Stimulated activated CD8-positive, alpha-beta memory T cell treated with anti-CD3 and anti-CD28 coated beads, Interleukin-7, amount 100 ng/mL, for 48 hours (primary cell): ENCODE results near the gene DNMBP.
A peak's percentile ranks its signal among the peaks of the same experiment; 100 is the strongest.
"Not testable (repeated sequence)": the region's sequence is repeated elsewhere in the genome, so short reads cannot be mapped to it uniquely, and the experiment has no call there.

Experiments
- DNase-seq, 2 donors: peaks; one replicate each; pipeline ENCODE4 v3.0.0-alpha.2; 2020; ENCODE audit warnings: low read depth in 1 of 2; ENCODE audit errors: extremely low read depth in 1 of 2

Gene DNMBP

DNA sequence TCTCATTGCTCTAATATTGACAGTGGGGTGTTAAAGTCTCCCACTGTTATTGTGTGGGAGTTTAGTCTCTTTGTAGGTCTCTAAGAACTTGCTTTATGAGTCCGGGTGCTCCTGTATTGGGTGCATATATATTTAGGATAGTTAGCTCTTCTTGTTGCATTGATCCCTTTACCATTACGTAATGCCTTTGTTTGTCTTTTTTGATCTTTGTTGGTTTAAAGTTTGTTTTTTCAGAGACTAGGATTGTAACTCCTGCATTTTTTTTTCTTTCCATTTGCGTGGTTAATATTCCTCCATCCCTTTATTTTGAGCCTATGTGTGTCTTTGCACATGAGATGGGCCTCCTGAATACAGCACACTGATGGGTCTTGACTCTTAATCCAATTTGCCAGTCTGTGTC, 142.5 kb downstream of the DNMBP start:
- DNase-seq = not testable (repeated sequence)

DNA sequence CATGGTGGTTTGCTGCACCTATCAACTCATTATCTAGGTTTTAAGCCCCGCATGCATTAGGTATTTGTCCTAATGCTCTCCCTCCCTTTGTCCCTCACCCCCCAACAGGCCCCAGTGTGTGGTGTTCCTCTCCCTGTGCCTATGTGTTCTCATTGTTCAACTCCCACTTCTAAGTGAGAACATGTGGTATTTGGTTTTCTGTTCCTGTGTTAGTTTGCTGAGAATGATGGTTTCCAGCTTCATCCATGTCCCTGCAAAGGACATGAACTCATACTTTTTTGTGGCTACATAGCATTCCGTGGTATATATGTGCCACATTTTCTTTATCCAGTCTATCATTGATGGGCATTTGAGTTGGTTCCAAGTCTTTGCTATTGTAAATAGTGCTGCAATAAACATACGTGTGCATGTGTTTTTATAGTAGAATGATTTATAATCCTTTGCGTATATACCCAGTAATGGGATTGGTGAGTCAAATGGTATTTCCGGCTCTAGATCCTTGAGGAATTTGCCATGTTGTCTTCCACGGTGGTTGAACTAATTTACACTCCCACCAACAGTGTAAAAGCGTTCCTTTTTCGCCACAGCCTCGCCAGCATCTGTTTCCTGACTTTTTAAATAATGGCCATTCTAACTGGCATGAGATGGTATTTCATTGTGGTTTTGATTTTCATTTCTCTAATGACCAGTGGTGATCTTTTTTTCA, 146.1 kb downstream of the DNMBP start:
- DNase-seq = not testable (repeated sequence)

DNA sequence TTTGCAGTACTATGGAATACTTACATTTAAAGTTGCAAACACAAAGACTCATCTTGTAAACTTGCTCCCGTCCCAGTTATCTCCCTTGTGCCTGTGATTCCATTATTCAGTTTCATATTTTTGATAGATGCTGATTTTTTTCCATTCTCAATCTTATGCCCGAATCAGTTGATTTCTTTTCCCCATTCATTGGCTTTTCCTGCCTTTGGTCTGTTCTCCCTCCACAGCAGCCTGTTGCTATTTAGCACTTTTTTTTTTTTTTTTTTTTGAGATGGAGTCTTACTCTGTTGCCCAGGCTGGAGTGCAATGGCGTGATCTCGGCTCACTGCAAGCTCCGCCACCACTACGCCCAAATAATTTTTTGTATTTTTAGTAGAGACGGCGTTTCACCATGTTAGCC, 149.3 kb downstream of the DNMBP start:
- no peak for DNase-seq

DNA sequence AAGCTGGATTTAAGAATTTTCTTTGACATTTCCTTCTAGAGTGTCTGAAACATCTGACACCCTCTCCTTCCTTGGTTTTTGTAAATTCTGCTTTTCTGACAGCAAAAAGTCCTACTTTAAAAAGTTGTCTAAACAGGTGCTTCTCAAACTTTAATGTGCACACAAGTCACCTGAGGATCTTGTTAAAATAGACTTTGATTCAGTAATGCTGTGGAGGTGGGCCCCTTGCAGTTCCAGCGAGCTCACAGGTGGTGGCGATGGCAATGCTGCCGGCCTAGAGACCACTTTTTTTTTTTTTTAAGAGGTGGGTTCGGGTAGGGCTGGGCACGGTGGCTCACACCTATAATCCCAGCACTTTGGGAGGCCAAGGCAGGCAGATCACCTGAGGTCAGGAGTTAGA, 150.2 kb downstream of the DNMBP start:
- DNase-seq = no peak

DNA sequence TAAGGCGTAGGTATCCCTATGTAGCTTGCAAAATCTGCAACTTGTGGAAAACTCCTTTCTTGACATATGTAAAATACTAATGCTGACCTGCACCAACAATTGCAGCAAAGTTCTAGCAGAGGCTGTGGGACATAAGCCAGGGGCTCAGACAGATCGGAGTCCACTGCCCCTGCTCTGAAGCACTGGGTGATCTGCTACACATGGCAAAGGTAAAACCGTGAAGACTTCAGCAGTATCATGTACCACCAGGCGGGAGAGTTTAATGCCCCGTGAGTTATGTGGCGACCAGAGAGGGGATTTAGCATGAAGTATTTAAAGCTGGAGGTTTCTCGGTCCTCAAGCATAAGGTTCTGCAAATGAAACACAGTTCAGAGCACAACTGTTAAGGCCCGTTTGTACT, 150.9 kb downstream of the DNMBP start:
- DNase-seq = no peak

DNA sequence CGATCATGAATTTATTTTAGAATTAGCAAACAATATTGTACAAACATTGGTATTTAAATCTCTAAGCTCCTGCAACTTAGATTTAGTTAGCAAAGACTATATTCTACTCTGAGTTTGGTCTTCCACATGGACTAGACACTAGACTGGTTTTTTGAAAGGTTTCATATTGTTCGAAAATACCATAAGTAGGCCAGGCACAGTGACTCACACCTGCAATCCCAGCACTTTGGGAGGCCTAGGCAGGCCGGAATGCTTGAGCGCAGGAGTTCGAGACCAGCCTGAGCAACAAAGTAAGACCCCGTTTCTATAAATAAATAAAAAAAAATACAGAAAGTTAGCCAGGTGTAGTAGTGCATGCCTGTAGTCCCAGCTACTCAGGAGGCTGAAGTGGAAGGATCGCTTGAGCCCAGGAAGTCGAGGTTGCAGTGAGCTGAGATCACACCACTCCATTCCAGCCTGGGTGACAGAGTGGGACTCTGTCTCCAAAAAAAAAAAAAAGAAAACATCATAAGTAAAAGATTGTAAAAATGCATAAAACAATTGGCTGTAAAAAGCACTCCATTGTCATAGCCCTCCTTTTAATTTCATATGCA, 154.2 kb downstream of the DNMBP start:
- DNase-seq = no peak

DNA sequence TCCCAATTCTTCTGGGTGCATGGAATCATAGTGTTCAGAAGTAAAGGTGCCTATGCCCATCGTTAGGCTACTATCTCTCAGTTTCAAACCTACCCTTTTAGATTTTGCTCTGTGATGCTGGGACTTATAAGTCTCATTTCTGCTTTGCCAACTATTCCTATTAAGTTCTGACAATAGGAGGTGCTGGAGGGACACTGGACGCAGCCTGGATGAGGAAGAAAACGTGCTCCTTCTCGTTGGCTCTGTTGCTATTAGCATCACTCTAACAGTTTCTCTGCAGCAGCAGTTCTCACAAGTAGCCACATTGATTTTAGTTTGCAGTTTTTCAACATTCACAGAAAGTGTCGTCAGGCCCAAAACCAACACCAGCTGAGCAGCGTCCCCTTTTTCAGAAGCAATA, 154.9 kb downstream of the DNMBP start:
- DNase-seq = no peak

DNA sequence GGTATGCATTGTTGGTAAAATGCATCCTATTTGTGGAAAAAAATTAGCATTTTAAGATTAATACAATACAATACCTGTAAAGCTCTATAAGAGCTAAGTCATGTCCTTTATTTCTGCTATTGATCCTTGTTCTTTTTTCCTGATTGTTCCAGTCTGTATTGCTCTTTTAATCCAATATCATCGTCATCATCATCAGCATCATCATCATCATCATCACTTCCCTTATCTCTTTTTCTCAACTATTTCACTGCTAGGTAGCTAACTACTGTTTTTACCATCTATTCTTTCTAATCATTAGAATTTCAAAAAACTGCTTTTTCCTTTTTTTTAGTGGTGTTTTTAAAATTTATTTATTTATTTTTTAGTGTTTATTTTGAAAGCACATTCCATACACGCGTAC, 156.1 kb downstream of the DNMBP start:
- no peak for DNase-seq

DNA sequence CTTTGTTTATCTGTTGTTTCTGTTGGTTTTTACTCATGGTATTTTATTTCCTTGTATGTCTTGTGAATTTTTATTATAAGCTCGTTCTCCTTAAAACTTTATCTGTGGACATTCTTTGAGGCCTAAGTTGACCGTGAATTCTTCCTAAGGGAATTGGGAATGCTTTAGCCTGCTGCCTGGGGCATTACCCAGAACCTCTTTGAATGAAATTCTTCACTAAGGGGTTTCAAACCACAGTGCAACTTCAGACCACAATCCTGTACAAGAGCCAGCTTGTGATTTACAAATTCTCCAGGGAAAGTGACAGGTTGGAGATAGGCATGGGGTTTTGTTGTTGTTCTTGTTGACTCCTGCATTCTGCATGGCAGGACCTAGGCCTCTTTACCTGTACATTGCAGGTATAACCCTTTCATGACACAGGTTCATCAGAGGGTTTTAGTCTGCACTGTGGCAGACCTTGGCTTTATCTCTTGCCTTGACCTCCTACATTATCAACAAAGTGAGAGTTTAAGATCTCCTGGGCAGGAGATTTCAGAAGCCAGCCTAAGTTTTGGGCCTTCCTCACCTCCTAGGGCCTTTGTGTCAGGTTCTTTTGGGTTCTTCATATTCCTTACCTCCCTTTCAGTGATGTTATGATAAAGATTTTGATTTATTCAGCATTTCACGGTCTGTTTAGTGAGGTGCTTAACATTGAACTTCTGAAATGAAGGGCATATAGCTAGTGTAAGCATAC, 157.1 kb downstream of the DNMBP start:
- DNase-seq = no peak

DNA sequence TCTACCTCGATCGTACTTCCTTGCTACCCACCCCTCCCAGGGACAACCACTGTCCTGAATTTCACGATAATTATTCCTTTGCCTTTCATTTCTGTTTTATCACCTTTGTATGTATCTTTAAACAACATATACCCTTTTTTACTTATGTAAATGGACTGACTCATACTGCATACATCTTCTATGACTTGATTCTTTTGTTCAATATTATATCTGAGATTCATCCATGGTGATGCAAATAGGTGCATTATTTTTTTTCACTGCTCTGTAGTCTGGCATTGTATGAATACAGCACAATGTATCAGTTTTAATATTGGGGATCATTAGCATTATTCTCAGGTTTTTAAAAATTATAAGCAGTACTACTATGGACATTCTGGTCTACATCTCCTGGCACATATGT, 157.9 kb downstream of the DNMBP start:
- no peak for DNase-seq

DNA sequence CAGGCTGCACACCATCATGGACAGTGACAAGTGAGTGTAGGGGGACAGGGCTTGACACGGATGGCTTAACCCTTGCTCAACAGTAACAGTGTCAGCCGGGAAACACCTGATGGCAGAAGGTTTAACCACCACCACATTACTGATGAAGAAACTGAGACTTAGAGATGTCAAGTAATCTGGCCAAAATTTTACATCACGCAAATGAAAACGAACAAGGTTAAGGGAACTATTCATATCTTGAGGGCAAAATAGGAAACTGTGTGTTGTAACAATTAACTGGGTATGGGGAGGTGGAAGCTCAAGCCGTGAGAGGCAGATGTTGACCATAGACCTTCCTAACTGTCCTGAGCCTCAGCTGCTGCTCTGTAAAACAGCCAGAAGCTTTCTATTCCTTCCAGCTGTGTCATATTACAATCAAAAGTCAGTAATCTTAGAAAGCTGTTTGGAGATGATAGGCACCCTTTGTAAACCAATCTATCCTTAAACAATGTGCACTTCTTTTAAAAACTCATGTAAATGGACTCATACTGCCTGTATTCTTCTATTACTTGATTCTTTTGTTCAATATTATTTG, 158.9 kb downstream of the DNMBP start:
- DNase-seq = no peak

DNA sequence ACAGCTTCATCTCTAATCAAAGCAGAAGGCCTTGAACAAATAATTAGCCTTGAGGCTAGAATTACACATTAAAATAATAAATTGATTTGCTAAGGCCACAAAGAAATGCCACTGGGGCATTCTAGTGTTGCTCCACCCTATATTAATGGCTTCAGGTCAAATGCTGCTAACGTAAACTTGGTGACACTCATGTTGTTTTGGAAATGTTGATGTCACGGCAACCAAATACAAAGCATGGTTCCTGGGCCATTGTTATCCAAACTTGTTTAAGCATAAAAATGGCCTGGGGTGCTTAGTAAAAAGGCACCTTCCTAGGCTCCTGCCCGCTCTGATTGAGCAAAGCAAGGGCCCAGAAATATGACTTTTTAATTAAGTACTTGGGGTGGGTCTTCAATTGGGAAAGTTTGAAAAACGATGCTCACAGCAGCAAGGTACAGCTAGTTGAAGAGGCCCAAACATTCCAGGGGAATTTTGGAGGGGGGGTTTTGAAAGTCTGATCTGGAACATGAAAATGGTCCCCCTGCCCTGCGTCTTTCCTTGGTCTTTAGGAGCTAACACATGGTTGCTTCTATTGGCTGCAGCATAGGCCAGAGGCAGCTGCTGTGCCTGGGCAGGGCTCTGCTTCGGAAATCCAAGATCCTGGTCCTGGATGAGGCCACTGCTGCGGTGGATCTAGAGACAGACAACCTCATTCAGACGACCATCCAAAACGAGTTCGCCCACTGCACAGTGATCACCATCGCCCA, 159.6 kb downstream of the DNMBP start:
- no peak for DNase-seq

DNA sequence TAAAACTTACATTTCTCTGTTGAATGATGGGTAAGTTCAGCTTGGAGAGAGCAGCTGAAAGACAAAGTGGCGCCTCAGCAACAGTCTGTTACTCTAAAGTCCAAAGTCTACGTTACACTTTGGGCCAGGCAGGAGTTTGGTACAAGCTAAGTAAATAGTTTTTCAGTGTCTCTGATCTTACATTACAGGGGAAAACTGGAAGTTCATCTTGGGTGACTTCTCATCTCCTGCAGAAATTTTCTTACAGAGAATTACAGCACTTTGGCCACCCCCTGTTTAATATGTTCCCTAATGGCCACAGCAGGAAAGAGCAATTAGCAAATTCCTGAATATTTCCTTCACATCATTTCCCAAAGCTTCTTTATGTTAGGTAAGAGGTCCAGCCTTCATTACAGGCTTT, 160.2 kb downstream of the DNMBP start:
- no peak for DNase-seq

DNA sequence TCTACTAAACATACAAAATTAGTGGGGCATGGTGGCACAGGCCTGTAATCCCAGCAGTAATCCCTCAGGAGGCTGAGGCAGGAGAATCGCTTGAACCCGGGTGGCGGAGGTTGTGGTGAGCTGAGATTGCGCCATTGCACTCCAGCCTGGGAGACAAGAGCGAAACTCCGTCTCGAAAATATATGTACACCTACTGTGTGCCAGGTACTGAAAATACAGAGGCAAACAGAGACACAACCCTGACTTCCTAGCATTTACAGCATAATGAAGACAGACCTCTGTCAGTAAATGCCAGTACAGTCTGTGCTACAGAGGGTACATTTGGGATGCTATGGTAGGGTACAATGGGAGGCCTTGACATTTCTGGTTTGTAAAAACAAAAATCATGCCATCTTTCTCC, 160.7 kb downstream of the DNMBP start:
- DNase-seq = no peak

DNA sequence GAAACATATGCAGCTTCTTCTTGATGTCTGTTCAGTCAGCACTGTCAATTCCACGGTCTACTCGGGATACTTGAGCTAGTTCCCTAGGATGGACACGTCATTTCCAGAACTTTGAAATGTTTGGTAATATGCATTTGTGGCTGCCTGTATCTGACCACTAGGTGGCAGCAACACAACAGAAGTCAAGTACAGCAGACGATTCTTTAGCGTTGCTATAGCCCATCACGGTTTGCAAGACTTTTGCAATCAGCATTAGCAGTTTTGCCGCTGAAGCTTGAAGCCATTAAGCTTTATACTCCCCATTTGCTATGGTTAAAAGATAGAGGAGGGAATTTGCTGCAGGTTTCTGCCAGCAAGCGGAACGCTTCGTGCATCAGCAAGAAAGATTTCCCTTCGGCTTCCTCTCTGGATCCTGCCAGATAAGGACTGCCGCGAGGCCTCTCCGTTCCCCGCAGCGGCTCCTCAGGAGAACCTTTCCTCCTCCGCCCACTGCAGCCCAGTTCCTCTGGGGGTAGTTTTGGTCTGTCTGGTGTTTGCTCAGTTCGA, 163.8 kb downstream of the DNMBP start:
- DNase-seq = peak in 1 of 2 donors; percentile 28

DNA sequence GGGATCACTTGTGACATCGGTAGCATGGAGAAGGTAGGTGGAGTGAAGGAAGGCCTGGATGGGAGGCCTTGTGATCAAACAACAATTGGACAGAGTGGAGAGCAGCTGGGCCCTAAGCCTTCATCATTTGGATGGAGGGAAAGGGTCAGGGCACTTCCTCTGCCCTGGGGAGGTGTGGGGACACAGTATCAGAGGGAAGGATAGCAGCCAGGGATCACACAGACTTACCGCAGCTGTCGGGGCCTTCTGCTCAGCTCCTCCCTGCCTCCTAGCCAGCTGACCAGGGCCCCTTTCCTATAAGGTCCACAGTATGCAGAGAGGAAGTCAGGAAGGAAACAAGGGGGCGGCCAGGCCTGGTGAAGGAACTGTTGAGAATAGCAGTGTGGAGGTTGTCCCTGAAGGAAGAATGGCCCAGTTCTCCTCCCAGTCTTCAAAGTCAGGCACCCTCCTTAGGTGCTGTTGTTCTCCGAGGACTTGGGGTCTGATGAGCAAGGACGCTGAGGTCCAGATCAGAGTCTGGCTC, 165.3 kb downstream of the DNMBP start:
- DNase-seq = no peak

DNA sequence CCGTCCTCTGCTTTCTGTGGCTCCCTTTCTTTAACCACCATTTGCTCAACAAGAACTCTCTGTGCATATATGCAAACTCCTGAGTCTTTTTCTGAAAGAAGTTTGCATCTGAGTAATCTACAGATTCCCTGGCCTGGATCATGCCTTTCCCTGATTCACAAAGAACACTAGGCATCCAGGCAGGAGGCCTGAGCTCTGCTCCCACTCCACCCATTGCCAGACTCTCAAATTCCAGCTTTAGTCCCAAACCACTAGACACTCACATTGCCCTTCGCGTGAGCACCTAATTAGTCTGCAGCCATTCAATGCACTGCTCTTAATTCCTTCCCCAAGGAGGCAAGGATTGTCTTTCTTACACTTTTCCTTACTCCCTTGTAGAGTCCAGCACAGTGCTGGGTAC, 166.4 kb downstream of the DNMBP start:
- no peak for DNase-seq

DNA sequence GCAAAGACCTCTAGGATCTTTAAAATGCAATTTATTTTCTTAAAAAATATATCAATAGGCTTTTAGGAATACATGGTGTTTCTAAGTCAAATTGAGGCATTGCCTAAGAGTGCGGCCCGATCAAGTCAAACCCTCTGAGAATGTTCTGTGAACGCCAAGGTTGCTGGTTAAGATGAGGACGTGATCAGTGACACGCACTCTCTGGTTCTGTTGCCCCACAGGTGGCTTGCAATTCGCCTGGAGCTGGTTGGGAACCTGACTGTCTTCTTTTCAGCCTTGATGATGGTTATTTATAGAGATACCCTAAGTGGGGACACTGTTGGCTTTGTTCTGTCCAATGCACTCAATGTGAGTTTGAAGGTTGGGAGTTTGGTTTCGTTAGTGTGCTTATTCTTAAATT, 168.0 kb downstream of the DNMBP start:
- DNase-seq = no peak

DNA sequence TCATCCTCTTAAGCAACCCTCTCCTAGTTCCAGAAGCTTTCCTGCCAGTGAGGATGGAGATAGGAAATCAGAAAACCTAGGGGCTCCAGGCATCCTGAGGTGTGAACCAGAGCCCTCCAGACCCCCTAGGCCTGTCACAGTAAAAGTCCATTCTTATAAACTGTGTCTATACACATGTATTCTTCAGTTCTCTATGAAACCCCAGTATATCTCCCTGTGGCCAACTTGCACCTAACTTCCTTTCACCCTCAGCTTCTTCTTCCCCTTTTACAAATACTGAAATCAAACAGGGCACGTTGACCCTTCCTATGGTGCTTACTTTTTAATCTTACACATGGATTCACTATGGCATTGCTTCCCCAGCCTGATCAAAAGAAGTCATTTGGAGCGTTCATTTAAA, 168.9 kb downstream of the DNMBP start:
- not testable (repeated sequence) for DNase-seq

DNA sequence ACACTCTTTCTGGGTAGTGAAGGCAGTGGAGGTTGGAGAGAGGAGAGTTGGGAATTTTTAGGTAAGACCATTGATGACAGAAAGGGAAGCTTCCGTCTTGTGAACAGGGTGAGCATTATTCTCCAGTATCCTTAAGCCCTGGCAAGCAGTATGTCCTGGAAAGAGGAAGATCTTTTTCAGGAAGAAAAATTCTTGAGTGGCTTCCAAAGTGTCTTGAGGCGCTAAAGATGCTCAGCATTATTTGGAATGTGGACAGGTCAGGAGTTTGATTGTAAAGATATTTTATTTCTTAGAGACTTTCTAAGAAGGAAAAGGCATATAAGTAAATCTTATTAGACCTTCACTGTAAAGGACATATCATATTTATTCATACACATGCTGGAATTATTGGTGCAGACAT, 173.0 kb downstream of the DNMBP start:
- no peak for DNase-seq

DNA sequence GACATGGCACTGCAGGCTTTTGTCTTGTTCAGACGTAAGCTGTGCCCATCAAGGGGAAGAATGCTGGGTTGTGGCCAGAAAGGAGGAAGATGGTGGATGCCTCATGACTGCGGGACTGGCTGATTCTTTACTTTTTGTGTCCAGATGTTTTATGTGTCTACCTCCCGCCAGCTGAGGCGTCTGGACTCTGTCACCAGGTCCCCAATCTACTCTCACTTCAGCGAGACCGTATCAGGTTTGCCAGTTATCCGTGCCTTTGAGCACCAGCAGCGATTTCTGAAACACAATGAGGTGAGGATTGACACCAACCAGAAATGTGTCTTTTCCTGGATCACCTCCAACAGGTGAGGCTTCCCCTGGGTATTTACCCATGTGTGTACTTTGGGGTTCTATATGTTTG, 173.8 kb downstream of the DNMBP start:
- DNase-seq = no peak
